Vagina (tissue), 2 donors: ENCODE results near the gene MAD1L1. TPM values are rescaled to one million over a fixed set of nuclear protein-coding genes. Genes with fewer than 3 reads are reported as not detected.

Experiments used
- DNase-seq, 2 donors: peaks; one replicate each; pipeline ENCODE4 v3.0.0-alpha.2; 2017; ENCODE audit errors: extremely low spot score in 2 of 2
- H3K27ac ChIP-seq: fragments of 200-600 bp; sonication (generic); one replicate; pipeline ENCODE4 v1.5.1; 2019
- H3K27me3 ChIP-seq: fragments of 200-600 bp; sonication (generic); one replicate; pipeline ENCODE4 v1.5.1; 2019
- H3K36me3 ChIP-seq, 2 donors: fragments of 200-600 bp; sonication (generic); one replicate each; pipeline ENCODE4 v1.5.1; 2017 to 2019
- H3K4me1 ChIP-seq: fragments of 200-600 bp; sonication (generic); one replicate; pipeline ENCODE4 v1.5.1; 2019
- H3K4me3 ChIP-seq, 2 donors: fragments of 200-600 bp; sonication (generic); 1 replicate in 1 of 2; 2 replicates in 1 of 2; pipeline ENCODE4 v1.5.1; 2016 to 2019
- H3K9me3 ChIP-seq: fragments of 200-600 bp; sonication (generic); one replicate; pipeline ENCODE4 v1.5.1; 2019
- CTCF ChIP-seq, 3 experiments: fragments of 450-650 bp in 2 of 3; fragments of 200-600 bp in 1 of 3; sonication (generic) in 1 of 3; IDR thresholded peaks; one replicate each; pipeline ENCODE4 v1.5.1; 2017 to 2019; ENCODE audit warnings: antibody characterized with exemption in 3 of 3, mild to moderate bottlenecking in 2 of 3, moderate library complexity in 2 of 3
- POLR2A ChIP-seq, 2 donors: fragments of 450-650 bp; IDR thresholded peaks; one replicate each; pipeline ENCODE4 v1.6.1; 2017; ENCODE audit warnings: antibody characterized with exemption in 2 of 2, mild to moderate bottlenecking in 2 of 2, moderate library complexity in 2 of 2
- POLR2AphosphoS5 ChIP-seq, 2 donors: sonication (generic); formaldehyde crosslinking; IDR thresholded peaks; one replicate each; pipeline ENCODE4 v1.9.0; 2017; ENCODE audit warnings: antibody characterized with exemption in 2 of 2, mild to moderate bottlenecking in 2 of 2, low read depth in 1 of 2; ENCODE audit not compliant: insufficient read depth in 1 of 2
- intact Hi-C: fragments of 100-400 bp; cut with DNase I; formaldehyde crosslinking; loops from one replicate; pipeline ENCODE4 v1.15.1; 2023
- total RNA-seq: library from RNA; depleted of rRNA; stranded (reverse); fragments of >200 nt; gene quantifications from one replicate; pipeline ENCODE4 v1.2.3, GENCODE V29; 2016

The MAD1L1 gene
- total RNA-seq, 1 donor from 2014 or later: 62.4 TPM

GRCh38 chr7:2032030-2032875, 200.5 kb downstream of the MAD1L1 start:
- no peak overlapping the region for H3K4me3 ChIP-seq
- intact Hi-C loops: no loop called here
- TF ChIP-seq CTCF (IDR thresholded peaks at IDR 0.05) (no peak), POLR2AphosphoS5 (IDR thresholded peaks at IDR 0.05; ENCODE audit: insufficient read depth in 1 of 2, low read depth in 1 of 2) (no peak), POLR2A (IDR thresholded peaks at IDR 0.05) (no peak)
- no peak overlapping the region for H3K27ac ChIP-seq
- no peaks in the 10 kb centered on the region for H3K36me3 ChIP-seq
- DNase-seq: no peak
- H3K9me3 ChIP-seq: peaks cover 4% of the 10 kb centered on the region
- H3K27me3 ChIP-seq: no peaks in the 10 kb centered on the region
- H3K4me1 ChIP-seq: peaks cover 1% of the 10 kb centered on the region

GRCh38 chr7:2031451-2031845, 201.3 kb downstream of the MAD1L1 start:
- no peak for DNase-seq

GRCh38 chr7:2030475-2031450, 202.0 kb downstream of the MAD1L1 start:
- no peak for DNase-seq
- Histone ChIP-seq H3K36me3 (no peaks in the 10 kb centered on the region), H3K4me3 (no peak overlapping the region), H3K9me3 (peaks cover 4% of the 10 kb centered on the region), H3K27ac (no peak overlapping the region), H3K27me3 (no peaks in the 10 kb centered on the region), H3K4me1 (no peaks in the 10 kb centered on the region)
- intact Hi-C loops: no loop called here
- no peak for TF ChIP-seq POLR2AphosphoS5 (IDR thresholded peaks at IDR 0.05; ENCODE audit: insufficient read depth in 1 of 2, low read depth in 1 of 2)
- TF ChIP-seq POLR2A (IDR thresholded peaks at IDR 0.05): no peak

More at GRCh38 chr7:2031451-2031845, 201.3 kb downstream of the MAD1L1 start:
- Histone ChIP-seq H3K4me1 (no peaks in the 10 kb centered on the region), H3K36me3 (no peaks in the 10 kb centered on the region), H3K4me3 (no peak overlapping the region), H3K27me3 (no peaks in the 10 kb centered on the region), H3K9me3 (peaks cover 4% of the 10 kb centered on the region), H3K27ac (no peak overlapping the region)
- no peak for TF ChIP-seq POLR2A (IDR thresholded peaks at IDR 0.05)
- no peak for TF ChIP-seq POLR2AphosphoS5 (IDR thresholded peaks at IDR 0.05; ENCODE audit: insufficient read depth in 1 of 2, low read depth in 1 of 2)
- no peak for TF ChIP-seq CTCF (IDR thresholded peaks at IDR 0.05)
- intact Hi-C loops: no loop called here

- H3K27me3 ChIP-seq: no peaks in the 10 kb centered on the region
These were observed 202.8 kb downstream of the MAD1L1 start for GRCh38 chr7:2029936-2030335.

GRCh38 chr7:2029211-2029905, 203.4 kb downstream of the MAD1L1 start:
- Histone ChIP-seq H3K27ac (no peak overlapping the region), H3K36me3 (no peaks in the 10 kb centered on the region), H3K9me3 (peaks cover 4% of the 10 kb centered on the region), H3K4me1 (no peaks in the 10 kb centered on the region), H3K4me3 (no peak overlapping the region), H3K27me3 (no peaks in the 10 kb centered on the region)
- intact Hi-C loops: no loop called here
- TF ChIP-seq POLR2AphosphoS5 (IDR thresholded peaks at IDR 0.05; ENCODE audit: insufficient read depth in 1 of 2, low read depth in 1 of 2): no peak
- no peak for TF ChIP-seq CTCF (IDR thresholded peaks at IDR 0.05)
- TF ChIP-seq POLR2A (IDR thresholded peaks at IDR 0.05): no peak
- DNase-seq: no peak

More at GRCh38 chr7:2029936-2030335, 202.8 kb downstream of the MAD1L1 start:
- intact Hi-C loops: no loop called here
- Histone ChIP-seq H3K4me3 (no peak overlapping the region), H3K27ac (no peak overlapping the region), H3K4me1 (no peaks in the 10 kb centered on the region), H3K9me3 (peaks cover 4% of the 10 kb centered on the region), H3K36me3 (no peaks in the 10 kb centered on the region)
- no peak for TF ChIP-seq POLR2AphosphoS5 (IDR thresholded peaks at IDR 0.05; ENCODE audit: insufficient read depth in 1 of 2, low read depth in 1 of 2)
- no peak for DNase-seq
